OCI-LY7 (cell line): ENCODE data around the gene ALPL. TPM values are rescaled to one million over a fixed set of nuclear protein-coding genes. Genes with fewer than 3 reads are reported as not detected.
A peak's percentile ranks its signal among the peaks of the same experiment; 100 is the strongest.

ENCODE experiments used
- BruUV-seq: library from RNA; stranded (reverse); fragments of 400-500 nt; replicated peaks from 2 replicates; lab custom pipeline; 2021; lab: Mats Ljungman, UMichigan
- CTCF ChIA-PET: fragments of 300-600 bp; sonication (Branson Sonifier 250); formaldehyde crosslinking; loops from one replicate; lab custom pipeline; 2022; ENCODE audit warnings: antibody characterized with exemption; ENCODE audit not compliant: unreplicated experiment; lab: Charles Lee
- POLR2A ChIA-PET: fragments of 300-600 bp; sonication (Branson Sonifier 250); formaldehyde crosslinking; loops from one replicate; lab custom pipeline; 2022; ENCODE audit warnings: antibody characterized with exemption; lab: Charles Lee
- DNase-seq: peaks from one replicate; pipeline ENCODE4 v3.0.0-alpha.2; 2015; ENCODE audit warnings: low spot score
- H2AFZ ChIP-seq: fragments of 200-600 bp; sonication (generic), shearing (Covaris generic); 2 replicates; pipeline ENCODE4 v1.6.1; 2014; ENCODE audit warnings: mild to moderate bottlenecking, antibody characterized with exemption, low read length, moderate library complexity
- H3K27ac ChIP-seq: fragments of 200-600 bp; sonication (generic); 2 replicates; pipeline ENCODE4 v1.5.1; 2014; ENCODE audit warnings: mixed run types, low read depth, mild to moderate bottlenecking, moderate library complexity, low read length, inconsistent platforms; ENCODE audit not compliant: poor library complexity, severe bottlenecking
- H3K36me3 ChIP-seq: fragments of 200-600 bp; sonication (generic); 2 replicates; pipeline ENCODE4 v1.6.1; 2014; ENCODE audit warnings: mild to moderate bottlenecking, antibody characterized with exemption, low read length, moderate library complexity, mixed read lengths; ENCODE audit not compliant: insufficient read depth
- H3K4me1 ChIP-seq: fragments of 200-600 bp; sonication (generic); 2 replicates; pipeline ENCODE4 v1.5.1; 2014; ENCODE audit warnings: mild to moderate bottlenecking, low read length; ENCODE audit not compliant: insufficient read depth, poor library complexity, severe bottlenecking
- H3K4me2 ChIP-seq: fragments of 200-600 bp; sonication (generic); 2 replicates; pipeline ENCODE4 v1.6.1; 2014; ENCODE audit warnings: mild to moderate bottlenecking, low read length
- H3K4me3 ChIP-seq: fragments of 200-600 bp; sonication (generic); 2 replicates; pipeline ENCODE4 v1.5.1; 2014; ENCODE audit warnings: mild to moderate bottlenecking, low read depth, low read length; ENCODE audit not compliant: poor library complexity, severe bottlenecking
- H3K79me2 ChIP-seq: fragments of 200-600 bp; sonication (generic); 2 replicates; pipeline ENCODE4 v1.6.1; 2016; ENCODE audit warnings: low read depth, mild to moderate bottlenecking, low read length, moderate library complexity, mixed read lengths; ENCODE audit not compliant: insufficient read depth
- H3K9me2 ChIP-seq: fragments of 200-600 bp; sonication (generic); 2 replicates; pipeline ENCODE4 v1.6.1; 2016; ENCODE audit warnings: mild to moderate bottlenecking, low read length, mixed read lengths; ENCODE audit not compliant: insufficient read depth
- H3K9me3 ChIP-seq: fragments of 200-600 bp; sonication (generic); 2 replicates; pipeline ENCODE4 v1.6.1; 2014; ENCODE audit warnings: mild to moderate bottlenecking, mixed run types, low read length, mixed read lengths
- H4K20me1 ChIP-seq: fragments of 200-600 bp; sonication (generic); 2 replicates; pipeline ENCODE4 v1.6.1; 2014; ENCODE audit warnings: mild to moderate bottlenecking, antibody characterized with exemption, low read length, moderate library complexity, mixed read lengths; ENCODE audit not compliant: insufficient read depth
- EZH2phosphoT487 ChIP-seq: fragments of 200-600 bp; sonication (generic); IDR thresholded peaks from 2 replicates; pipeline ENCODE4 v1.6.1; 2018; ENCODE audit warnings: low read depth, borderline replicate concordance, mild to moderate bottlenecking, mixed run types, antibody characterized with exemption, low read length, moderate library complexity, mixed read lengths
- intact Hi-C: fragments of 100-400 bp; cut with micrococcal nuclease; formaldehyde crosslinking; loops from one replicate; pipeline ENCODE4 v1.10.0; 2022; ENCODE audit not compliant: unreplicated experiment
- total RNA-seq, 2 experiments: library from RNA; depleted of rRNA in 1 of 2; stranded (reverse); fragments of >200 nt in 1 of 2; shearing (Covaris generic) in 1 of 2; gene quantifications; 2 replicates each; pipeline ENCODE4 v1.2.3, GENCODE V29; 2014 to 2022
- TF ChIP-seq, protein P1 (sequence below): fragments of 200-600 bp; sonication (generic); conservative IDR thresholded peaks from 2 replicates; pipeline ENCODE4 v1.5.1; 2014; ENCODE audit warnings: mild to moderate bottlenecking, antibody characterized with exemption, low read length, moderate library complexity, mixed read lengths

The ALPL gene
- total RNA-seq, 2 experiments from 2014 or later, result not detected

DNA sequence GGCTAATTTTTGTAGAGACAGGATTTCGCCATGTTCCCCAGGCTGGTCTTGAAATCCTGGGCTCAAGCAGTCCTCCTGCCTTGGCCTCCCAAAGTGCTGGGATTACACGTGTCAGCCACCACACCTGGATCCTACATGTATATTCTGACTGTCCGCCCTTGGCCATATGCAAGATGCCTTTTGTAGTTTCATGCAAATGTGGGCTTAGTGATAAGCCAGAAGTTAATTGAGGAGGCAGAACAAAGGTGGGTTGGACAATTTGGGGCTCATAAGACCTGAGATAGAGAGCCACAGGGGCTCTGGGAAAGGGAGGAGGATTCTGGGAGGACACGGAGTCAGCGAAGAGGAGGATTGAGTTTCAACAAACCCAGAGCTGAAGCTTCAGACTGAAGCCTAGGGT is 24.9 kb downstream of the ALPL start:
- Histone ChIP-seq H3K9me3 (no peaks in the 10 kb centered on the region), H3K4me2 (no peak overlapping the region), H3K36me3 (no peaks in the 10 kb centered on the region), H3K4me1 (no peaks in the 10 kb centered on the region), H4K20me1 (no peaks in the 10 kb centered on the region), H3K4me3 (no peak overlapping the region), H3K79me2 (no peaks in the 10 kb centered on the region), H2AFZ (no peak overlapping the region), H3K9me2 (no peaks in the 10 kb centered on the region), H3K27ac (no peak overlapping the region)
- POLR2A ChIA-PET, result no interaction called here
- BruUV-seq, result no TSS peak
- no peak for TF ChIP-seq EZH2phosphoT487
- TF ChIP-seq, protein P1, sequence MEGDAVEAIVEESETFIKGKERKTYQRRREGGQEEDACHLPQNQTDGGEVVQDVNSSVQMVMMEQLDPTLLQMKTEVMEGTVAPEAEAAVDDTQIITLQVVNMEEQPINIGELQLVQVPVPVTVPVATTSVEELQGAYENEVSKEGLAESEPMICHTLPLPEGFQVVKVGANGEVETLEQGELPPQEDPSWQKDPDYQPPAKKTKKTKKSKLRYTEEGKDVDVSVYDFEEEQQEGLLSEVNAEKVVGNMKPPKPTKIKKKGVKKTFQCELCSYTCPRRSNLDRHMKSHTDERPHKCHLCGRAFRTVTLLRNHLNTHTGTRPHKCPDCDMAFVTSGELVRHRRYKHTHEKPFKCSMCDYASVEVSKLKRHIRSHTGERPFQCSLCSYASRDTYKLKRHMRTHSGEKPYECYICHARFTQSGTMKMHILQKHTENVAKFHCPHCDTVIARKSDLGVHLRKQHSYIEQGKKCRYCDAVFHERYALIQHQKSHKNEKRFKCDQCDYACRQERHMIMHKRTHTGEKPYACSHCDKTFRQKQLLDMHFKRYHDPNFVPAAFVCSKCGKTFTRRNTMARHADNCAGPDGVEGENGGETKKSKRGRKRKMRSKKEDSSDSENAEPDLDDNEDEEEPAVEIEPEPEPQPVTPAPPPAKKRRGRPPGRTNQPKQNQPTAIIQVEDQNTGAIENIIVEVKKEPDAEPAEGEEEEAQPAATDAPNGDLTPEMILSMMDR, result no peak
- CTCF ChIA-PET, result no interaction called here
- DNase-seq, result no peak
- intact Hi-C loops, result no loop called here

DNA sequence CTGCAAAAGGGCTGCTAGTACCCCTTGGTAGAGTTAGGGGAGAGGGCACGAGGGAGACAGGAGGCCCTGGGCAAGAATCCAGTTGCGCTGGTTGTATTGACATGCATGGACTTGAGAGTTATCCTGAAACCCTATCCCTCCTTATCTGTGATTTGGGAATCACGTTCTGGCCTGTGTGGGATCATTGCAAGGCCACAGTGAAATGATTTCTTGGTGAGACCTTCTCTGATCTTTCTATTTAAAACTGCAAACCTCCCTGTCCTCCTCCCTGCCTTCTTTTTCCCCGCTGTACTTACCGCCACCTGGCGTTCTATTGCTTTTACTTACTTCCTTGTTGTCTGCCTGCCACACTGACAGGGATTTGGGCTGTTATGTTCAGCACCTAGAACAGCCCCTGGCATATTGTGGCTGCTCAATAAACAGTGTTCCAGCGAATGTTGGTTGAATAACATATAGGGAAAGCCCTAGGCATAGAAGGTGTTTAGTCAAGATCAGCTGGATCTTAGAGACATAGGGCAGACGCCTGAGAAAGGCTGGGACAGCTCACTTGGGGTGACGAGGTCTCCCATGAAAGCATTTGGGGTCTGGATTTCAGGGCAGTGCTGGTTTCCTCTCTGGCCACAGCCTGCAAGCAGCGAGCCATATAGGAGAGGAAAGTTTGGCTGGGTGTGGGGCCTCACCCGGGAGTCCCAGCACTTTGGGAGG is 25.6 kb downstream of the ALPL start:
- H3K36me3 ChIP-seq, result no peaks in the 10 kb centered on the region
- no TSS peak for BruUV-seq
- no peak for TF ChIP-seq EZH2phosphoT487
- TF ChIP-seq, protein P1, result peak; percentile 85
- H4K20me1 ChIP-seq, result no peaks in the 10 kb centered on the region
- H2AFZ ChIP-seq, result no peak overlapping the region
- H3K9me3 ChIP-seq, result no peaks in the 10 kb centered on the region
- H3K27ac ChIP-seq, result no peak overlapping the region
- no peak overlapping the region for H3K4me3 ChIP-seq
- POLR2A ChIA-PET, result interaction anchor here (0.9 kb wide), 1 partner anchor 11 kb away, joined by 4 read pairs; no protein-coding TSS in a partner anchor
- intact Hi-C loops, result loop anchor here (1.0 kb wide), 1 partner anchor 26 kb away; the partner anchor contains the start of gene ALPL
- H3K4me1 ChIP-seq, result no peaks in the 10 kb centered on the region
- CTCF ChIA-PET, result interaction anchor here (0.6 kb wide), 1 partner anchor 286 kb away, joined by 5 read pairs; no protein-coding TSS in a partner anchor
- H3K9me2 ChIP-seq, result no peaks in the 10 kb centered on the region
- DNase-seq, result peak; percentile 68
- no peaks in the 10 kb centered on the region for H3K79me2 ChIP-seq
- no peak overlapping the region for H3K4me2 ChIP-seq

DNA sequence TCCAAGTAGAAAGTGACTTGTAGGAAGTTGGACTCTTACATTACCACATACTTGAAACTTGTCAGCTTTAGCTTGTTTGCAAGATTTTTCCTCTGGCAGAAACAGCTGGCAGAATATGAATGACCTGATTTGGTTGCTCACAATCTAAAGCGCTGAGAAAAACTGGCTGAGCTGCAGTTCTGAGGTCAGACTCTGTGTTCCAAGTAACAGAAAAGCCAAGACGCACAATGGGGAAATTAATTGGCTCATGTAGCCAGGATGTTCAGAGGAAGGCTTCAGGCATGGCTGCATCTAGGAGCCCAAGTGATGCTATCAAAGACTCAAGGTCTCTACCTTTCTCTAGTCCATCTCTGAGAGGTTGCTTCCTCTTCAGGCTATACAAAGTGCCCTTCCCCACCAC is 27.0 kb downstream of the ALPL start:
- intact Hi-C loops, result no loop called here
- Histone ChIP-seq H3K27ac (no peak overlapping the region), H3K36me3 (no peaks in the 10 kb centered on the region), H3K79me2 (no peaks in the 10 kb centered on the region), H3K9me3 (no peaks in the 10 kb centered on the region), H3K4me3 (no peak overlapping the region), H2AFZ (no peak overlapping the region), H3K9me2 (no peaks in the 10 kb centered on the region), H3K4me2 (no peak overlapping the region), H4K20me1 (no peaks in the 10 kb centered on the region), H3K4me1 (no peaks in the 10 kb centered on the region)
- DNase-seq, result no peak
- POLR2A ChIA-PET, result no interaction called here
- CTCF ChIA-PET, result no interaction called here
- BruUV-seq, result no TSS peak
- TF ChIP-seq EZH2phosphoT487, result no peak
- TF ChIP-seq, protein P1, result no peak
